Activated CD8-positive, alpha-beta memory T cell treated with anti-CD3 and anti-CD28 coated beads for 24 hours (primary cell): ENCODE measurements around the gene CYTH4.

Experiments used
- DNase-seq: peaks from one replicate; pipeline ENCODE4 v3.0.0-alpha.2; 2020

The CYTH4 gene

DNA sequence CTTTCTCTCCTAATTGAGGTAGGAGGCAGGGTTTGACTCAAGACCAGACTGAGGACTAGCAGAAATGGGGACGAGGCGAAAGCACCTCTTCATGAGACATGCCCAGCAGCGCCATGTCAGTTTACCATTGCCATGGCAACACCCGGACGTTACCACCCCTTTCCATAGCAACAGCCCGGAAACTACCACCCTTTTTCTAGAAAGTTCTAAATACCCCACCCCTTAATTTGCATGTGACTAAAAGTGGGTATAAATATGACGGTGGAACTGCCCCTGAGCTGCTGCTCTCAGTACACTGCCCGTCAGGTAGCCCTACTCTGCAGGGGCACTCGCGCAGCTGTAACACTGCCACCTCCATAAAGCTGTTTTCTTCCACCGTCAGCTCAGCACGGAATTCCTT lies 32.3 kb upstream of the CYTH4 start:
- peak; percentile 7 for DNase-seq

DNA sequence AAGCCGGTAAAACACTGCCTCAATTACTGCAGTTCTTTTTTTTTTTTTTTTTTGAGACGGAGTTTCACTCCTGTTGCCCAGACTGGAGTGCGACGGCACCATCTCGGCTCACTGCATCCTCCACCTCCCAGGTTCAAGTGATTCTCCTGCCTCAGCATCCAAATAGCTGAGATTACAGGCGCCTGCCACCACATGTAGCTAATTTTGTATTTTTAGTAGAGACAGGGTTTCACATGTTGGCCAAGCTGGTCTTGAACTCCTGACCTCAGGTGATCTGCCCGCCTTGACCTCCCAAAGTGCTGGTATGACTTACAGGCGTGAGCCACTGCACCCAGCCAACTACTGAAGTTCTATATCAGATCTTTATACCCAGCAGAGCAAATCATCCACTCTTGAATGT lies 30.5 kb upstream of the CYTH4 start:
- peak; percentile 47 for DNase-seq

DNA sequence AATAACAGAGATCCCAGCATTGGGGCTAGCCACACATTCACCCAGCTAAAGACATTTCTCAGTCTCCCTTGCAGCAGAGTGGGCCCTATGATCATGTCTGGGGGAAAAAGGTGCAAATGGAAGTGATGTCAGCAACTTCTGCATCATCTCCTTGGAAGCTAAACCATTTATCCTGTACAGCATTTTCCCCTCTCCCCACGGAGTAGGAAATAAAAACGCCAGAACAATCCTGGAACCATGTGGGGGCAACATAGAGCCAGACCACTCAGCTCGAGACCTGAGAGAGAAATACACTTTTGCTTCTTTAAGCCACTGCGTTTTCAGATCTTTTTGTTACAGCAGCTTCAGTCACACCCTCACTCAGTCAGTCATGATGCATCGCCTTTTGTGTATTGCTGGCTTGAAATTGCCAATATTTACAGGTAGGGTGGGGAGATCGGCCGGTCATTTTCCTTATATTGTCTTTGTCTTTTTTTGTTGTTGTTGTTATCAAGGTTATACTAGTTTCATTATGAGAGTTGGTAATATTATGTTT lies 29.1 kb upstream of the CYTH4 start:
- DNase-seq = peak; percentile 13

DNA sequence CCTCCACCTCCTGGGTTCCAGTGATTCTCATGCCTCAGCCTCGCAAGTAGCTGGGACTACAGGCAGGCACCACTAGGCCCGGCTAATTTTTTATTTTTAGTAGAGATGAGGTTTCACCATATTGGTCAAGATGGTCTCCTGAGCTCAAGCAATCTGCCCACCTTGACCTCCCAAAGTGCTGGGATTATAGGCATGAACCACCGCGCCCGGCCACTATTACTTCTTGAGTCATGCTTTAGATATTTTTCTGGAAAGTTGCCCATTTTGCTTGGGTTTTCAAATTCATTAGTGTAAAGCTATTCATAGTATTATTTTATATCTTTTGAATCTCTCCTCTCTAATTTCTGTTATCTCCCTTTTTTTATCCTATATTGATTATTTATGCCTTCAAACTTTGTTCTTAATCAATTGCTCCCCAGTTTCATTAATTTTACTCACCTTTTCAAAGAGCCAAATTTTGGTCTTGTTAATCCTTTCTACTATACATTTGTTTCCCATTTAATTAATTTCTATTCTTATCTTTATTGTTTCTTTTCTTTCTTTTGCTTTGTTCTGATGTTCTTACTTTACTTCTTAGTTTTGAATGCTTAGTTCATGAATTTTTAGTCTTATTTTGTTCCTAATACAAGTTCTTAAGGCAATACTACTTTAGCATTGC lies 28.0 kb upstream of the CYTH4 start:
- DNase-seq = no peak

DNA sequence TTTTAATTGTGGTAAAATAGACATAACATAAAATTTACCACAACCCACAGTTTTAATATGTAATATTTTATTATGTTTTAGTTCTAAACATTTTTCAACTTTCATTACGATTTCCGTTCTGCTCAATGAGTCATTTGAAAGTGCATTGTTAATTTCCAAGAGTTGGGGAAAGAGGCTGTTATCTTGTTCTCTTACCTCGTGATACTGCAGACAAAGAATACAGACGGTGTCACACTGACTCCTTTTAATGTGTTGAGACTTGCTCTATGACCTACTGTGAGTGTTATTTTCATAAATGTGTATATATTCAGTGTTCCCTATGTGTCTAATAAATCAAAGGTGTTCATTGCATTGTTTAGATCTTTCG lies 27.5 kb upstream of the CYTH4 start:
- DNase-seq = no peak

DNA sequence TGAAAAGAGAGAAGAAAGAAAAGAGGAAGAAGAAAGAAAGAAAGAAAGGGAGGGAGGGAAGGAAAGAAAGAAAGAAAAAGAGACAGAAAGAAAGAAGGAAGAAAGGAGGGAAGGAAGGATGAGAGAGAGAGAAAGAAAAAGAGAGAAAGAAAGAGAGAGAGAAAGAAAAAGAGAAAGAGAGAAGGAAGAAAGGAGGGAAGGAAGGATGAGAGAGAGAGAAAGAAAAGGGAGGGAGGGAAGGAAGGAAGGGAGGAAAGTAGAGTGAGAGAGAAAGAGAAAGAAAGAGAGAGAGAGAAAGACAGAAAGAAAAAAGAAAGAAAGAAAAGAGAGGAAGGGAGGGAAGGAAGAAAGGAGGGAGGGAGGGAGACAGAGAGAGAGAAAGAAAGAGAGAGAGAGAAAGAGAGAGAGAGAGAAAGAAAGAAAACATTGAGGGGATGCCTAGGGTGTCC lies 26.7 kb upstream of the CYTH4 start:
- no peak for DNase-seq

DNA sequence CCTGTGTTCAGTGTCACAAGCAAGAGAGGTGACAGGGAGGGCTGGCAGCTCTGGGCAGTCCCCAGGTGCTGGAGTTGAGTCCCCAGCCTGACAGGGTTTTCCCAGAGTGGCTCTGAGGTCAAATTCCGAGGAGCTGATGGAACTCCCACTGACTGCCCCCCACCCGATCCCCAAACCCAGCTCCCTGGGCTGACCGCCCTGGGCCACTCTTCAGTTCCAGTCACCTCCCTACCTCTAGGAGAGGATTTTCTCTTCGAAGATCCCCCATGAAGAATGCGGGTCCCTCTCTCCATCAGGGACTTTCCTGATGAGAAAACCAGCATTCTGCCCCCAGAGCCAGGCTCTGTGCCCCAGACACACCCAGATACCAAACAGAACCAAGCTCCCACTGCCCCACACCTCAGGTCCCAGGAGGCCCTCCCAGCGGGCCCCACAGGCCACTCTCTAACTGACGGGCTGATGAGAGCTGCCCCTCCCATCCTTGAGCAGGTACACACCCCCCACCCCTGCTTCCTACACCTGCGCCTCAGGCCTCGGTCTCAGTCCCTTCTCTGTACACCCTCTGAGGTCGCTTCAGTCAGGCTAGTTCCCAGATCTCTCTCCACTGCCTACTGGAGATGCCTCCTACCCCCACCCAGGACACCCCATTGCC lies 26.1 kb upstream of the CYTH4 start:
- no peak for DNase-seq

DNA sequence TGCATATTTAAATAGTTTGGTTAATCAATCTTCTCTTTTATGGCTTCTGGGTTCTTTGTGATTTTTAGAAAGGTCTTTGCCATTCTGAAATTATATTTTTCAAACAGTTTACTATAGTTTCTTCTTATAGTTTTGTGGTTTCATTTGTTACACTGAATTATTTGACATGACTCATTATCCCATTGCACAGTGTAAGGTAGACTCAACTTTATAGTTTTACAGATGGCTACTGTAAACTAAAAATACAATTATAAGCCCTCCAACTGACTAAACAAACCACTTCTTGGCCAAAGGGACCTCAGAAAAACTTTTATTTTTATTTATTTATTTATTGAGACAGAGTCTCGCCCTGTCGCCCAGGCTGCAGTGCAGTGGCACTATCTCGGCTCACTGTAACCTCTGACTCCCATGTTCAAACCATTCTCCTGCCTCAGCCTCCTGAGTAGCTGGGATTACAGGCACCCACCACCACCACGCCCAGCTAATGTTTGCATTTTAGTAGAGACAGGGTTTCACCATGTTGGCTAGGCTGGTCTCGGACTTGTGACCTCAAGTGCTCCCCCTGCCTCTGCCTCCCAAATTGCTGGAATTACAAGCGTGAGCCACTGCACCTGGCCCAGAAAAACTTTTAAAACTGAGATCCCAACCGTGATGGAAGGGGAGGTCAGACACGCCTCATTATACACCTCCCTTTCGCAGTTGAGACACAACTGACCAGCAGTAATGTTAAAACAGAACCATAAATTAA lies 24.1 kb upstream of the CYTH4 start:
- DNase-seq = no peak

DNA sequence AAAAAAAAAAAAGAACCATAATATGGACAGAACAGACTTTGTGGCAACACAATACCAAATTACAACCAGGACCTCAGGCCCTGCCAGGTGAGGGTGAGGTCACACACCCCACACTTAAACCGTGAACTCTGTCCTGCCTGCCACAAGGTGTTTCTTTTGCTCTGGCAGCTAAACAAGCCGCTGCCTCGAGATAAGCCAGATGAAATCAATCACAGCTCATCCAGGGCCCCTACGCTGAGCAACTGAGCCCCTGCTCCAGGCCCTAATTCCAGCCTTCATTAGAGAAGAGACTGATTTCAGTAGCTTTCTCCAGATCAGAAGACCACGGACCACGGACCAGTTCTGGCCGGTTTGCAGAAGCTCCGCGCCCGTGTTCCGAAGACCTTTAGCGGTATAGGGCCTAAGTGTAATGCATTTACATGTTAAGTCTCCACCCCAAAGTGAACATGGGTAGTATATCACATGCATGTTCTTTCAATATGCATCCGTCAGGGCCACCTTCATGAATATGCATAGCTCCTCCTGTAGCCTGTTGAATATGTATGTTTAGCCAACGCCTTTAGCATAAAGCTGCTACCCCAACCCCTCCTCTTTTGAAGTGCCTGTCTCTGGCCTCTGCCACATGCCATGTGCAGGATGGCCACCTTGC lies 23.4 kb upstream of the CYTH4 start:
- no peak for DNase-seq

DNA sequence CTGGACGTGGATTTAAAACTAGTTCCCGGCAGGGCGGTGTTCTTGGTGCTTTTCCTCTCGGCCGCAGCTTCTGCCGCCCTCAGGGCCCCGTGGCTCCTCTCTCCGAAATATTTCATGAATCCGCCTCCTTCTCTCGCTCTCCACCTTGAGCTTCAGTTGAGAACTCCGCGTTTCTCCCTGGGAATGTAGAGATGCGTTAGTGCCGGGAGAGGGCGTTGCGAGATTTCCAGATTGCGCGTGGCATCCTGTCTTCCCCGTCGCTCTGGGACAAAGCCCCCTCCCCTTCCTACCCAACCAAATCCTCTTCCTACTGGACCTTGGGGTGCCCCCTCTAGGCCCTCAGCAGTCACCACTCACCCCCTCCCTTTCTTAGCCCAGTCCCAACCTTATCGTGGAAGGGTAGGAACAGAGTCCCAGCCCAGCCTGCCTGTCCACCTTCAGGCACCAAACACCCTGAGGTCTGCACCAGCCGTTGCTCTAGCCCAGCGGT lies 22.7 kb upstream of the CYTH4 start:
- no peak for DNase-seq

DNA sequence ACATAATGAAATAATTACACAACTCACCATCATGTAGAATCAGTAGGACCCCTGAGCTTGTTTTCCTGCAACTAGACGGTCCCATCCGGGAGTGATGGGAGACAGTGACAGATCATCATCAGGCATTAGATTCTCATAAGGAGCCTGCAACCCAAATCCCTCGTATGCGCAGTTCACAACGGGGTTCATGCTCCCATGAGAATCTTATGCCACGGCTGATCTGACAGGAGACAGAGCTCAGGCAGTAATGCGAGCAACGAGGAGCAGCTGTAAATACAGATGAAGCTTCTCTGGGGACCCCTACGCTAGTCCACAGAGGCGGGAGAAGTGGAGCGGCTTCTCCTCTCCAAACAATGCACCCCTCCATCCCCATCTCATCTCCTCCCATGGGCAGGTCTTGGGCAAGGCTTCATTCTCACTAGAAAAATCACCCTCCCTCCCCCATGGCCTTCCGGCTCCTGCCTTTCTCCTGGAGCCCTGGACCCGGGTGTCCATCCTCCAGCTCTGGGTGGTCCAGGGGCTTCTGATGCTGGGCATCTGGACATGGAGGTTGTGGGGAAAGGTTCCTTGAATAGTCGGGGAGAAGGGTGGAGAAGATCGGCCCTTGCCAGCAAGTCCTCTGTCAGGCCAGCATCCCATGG lies 22.0 kb upstream of the CYTH4 start:
- DNase-seq = no peak

DNA sequence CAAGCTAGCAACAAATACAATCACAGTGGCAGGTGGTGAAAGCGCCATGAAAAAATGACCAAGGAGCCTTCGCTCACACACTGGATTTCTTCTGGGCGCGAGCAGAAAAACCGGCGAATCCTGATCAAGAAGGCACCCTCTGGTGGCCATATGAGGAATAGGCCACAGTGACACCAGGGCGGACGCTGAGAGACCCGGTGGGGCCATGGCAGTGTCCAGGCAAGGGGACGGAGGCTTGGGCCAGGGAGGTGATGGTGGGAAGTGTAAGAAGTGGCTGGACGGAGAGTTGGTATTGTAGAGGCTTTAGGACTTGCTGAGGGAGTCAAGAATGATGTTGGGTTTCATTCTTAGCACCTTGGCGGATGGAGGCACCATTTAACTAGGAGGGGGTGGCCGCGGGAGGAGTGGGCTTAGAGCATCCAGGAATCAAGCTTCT lies 21.4 kb upstream of the CYTH4 start:
- peak; percentile 87 for DNase-seq

DNA sequence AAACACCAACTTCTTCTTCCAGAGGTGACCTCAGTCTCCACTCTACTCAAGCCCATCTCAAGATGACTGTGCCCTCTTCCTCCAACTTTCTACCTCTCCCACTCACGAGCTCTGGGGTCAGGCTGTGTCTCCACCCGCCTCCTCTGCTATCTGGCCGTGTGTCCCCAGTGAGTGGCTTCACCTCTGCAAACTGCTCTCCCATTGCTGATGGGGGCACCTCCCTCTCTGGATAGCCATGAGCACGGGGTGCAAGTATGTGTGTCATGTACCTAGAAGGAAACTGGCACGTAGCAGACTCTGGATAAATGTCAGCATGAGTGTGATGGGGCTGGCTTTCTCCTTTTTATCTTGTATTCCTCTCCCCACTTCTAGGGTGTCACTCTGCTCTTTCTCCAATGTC lies 20.0 kb upstream of the CYTH4 start:
- no peak for DNase-seq

DNA sequence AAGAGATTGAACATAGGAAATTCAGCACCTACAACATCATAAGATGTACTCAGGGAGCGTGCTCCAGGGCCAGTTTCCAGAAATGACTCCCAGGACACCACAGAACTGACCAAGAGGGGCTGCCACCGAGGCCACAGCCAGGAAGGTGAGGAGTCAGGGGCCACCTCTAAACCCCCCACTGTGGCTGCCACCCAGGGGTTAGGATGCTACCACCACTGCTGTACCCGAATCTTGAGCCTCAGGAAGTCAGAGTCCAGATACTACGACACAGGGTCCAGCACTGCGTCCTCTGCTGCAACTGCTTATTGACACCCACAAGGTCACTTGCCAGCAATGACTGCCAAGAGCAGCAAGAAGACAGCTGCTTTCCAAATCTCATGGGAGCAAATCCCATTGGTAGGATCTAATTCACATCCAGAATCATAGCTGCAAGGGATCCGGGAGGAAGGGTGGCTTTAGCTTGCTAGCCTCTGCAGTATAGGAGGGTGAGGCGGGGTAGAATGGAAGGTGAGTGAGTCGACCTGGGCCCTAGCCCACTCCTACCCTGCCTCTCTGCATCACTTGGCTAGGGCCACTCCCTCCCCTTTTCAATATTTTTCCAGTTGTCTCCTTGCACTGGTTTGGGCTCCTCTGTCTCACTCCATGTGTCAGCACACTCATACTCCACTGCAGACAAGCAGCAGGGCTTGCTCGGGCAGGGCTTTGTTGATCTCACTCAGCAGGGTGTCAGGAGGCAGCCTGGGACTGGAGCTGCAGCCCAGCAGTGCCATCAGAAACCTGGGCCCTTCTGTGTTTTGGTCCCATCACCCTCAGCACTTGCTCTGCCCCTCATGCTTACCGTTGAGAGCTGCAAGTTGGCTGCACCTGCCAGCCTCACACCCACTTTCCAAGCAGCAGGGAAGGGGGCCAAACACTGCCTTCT lies 18.1 kb upstream of the CYTH4 start:
- DNase-seq = no peak

DNA sequence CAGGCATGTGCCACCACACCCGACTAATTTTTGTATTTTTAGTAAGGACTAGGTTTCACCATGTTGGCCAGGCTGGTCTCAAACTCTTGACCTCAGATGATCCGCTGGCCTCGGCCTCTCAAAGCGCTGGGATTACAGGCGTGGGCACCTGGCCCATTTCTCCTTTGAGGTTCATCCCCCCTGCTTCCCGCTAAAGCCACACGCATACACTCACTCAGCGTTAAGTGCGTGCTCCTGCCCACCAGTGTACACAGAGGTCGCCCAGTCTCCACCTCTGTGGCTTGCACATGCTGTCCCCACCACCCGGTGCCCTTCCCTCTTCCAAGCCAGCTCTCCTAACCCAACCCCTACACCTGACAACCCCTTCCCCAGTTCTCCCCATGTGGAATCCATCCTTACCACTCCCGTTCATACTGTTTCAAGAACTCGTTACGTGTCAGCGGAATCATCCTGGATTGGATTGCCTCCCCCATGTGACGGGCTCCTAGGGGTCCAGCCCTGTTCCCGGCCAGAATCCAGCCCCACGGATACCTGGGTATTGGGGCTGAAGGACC lies 15.7 kb upstream of the CYTH4 start:
- no peak for DNase-seq

DNA sequence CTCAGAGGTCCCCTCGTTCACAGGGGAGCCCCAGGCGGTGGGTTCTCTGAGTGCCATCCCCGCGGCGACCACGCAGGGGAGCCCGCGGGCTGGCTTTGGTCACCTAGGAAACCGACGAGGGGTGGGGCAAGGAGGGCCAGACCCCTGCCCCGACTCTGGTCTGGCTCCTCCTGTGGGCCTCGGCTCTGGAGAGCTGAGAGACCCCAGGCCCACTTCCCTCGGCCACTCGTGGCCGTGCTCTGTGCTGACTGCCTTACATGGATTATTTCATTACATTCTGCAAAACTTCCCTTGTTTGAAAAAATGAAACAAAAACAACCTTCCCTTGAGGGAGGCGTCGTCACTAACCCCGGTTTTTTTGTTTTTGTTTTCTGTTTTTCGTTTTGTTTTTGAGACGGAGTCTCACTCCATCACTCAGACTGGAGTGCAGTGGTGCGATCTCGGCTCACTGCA lies 15.1 kb upstream of the CYTH4 start:
- peak; percentile 91 for DNase-seq

DNA sequence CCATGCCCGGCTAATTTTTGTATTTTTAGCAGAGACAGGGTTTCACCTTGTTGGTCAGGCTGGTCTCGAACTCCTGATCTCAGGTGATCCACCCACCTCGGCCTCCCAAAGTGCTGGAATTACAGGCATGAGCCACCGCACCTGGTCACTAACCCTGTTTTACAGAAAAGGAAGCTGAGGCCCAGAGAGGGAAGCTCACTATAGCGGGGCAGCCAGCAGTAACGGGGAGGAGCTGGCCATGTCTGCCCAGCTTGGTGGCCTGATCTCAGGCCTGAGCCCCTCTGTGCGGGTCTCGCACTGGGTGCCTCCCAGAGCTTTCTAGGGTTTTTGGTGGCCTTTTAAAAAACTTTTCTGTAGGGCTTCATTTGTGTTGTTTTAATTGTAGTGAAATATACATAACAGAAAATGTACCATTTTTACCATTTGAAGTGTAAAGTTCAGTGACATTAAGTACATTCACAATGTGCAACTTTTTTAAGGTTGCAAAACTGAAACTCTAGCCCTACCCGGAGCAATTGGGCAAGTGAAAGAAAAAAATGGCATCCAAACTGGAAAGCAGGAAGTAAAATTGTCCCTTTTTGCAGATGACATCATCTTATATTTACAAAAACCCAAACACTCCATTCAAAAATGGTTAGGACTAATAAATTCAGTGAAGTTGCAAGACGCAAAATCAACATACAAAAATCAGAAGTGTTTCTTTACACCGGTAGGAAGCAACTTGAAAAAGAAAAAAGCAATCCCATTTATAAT lies 14.5 kb upstream of the CYTH4 start:
- no peak for DNase-seq

DNA sequence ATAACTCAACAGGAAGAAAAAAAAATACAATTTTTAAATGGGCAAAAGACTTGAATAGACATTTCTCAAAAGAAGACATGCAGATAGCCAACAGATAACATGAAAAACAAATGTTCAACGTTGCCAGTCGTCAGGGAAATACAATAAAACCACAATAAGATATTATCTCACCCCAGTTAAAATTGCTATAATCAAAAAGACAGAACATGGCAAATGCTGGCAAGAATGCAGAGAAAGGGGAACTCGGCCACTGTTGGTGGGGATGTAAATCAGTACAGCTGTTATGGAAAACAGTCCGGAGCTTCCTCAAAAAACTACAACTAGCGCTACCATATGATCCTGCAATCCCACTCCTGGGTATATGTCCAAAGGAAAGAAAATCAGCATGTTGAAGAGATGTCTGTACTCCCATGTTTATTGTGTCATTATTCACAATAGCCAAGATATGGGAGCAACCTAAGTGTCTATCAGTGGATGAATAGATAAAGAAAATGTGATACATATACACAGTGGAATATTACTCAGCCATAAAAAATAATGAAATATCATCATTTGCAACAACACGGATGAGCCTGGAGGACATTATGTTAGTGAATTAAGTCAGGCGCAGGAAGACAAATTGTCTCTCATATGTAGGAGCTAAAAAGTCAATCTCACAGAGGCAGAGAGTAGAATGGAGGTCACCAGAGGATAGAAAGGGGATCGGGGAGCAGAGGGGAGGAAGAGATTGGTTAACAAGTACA lies 12.2 kb upstream of the CYTH4 start:
- no peak for DNase-seq

DNA sequence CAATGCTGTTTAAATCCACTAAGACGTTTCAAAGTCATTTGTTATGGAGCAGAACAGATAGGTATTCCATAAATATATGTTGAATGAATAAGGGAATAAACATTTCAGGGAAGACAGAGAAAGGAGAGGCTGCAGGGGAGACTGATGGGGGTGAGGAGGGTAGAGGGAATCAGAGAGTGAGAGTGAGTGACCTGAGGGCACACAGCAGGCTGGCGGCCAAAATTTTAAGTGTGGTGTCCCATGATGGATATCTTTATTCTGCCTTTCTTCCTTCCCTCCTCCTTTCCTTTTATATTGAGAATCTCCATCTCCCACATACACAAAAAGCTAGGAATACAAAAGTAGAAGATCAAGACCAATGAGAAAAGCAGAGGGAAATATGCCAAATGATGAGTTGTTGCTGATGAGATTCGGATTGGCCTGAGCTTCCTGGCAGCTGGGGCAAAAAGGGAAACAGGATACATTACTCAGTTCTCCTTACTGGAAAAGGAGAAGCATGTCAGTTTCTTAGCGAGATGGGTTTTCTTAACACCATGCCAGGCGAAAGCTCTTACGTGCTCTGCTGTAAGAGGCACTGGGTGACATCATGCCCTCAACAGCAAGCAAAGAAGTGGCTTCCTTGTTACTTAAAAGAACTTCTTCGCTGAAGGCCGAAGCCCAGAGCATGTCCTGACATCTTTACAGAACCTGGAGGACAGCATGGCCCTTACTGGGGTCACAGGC lies 11.2 kb upstream of the CYTH4 start:
- no peak for DNase-seq
